ENCODE results near the gene DEFB131A.
"Not testable (repeated sequence)": the region's sequence is repeated elsewhere in the genome, so short reads cannot be mapped to it uniquely, and the experiment has no call there.

The DEFB131A gene

DNA sequence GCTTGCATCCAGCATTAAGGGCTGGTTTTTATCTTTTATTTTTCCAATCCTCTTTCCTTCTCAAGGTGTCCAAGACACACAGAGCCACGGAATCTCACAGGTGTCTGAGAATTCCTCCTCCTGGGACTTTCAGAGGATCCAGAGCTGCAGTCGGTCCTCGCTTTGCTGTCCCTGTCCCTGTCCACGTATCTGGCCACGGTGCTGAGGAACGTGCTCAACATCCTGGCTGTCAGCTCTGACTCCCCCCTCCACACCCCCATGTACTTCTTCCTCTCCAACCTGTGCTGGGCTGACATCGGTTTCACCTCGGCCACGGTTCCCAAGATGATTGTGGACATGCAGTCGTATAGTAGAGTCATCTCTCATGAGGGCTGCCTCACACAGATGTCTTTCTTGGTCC is 39.5 kb downstream of the DEFB131A start:
- H3K4me3 Mint-ChIP-seq; H3K36me3 Mint-ChIP-seq (ENCODE audit: low read depth); H3K9me3 Mint-ChIP-seq; H3K27ac Mint-ChIP-seq; H3K4me1 Mint-ChIP-seq (ENCODE audit: low read depth); H3K27me3 Mint-ChIP-seq: not testable (repeated sequence)

GRCh38 chr4:9486880-9487279 is 42.7 kb downstream of the DEFB131A start:
- H3K27me3 Mint-ChIP-seq; H3K4me3 Mint-ChIP-seq; H3K27ac Mint-ChIP-seq; H3K4me1 Mint-ChIP-seq (ENCODE audit: low read depth); H3K9me3 Mint-ChIP-seq; H3K36me3 Mint-ChIP-seq (ENCODE audit: low read depth): not testable (repeated sequence)

GRCh38 chr4:9488796-9489195 is 44.6 kb downstream of the DEFB131A start:
- not testable (repeated sequence) for H3K27ac Mint-ChIP-seq; H3K4me1 Mint-ChIP-seq (ENCODE audit: low read depth); H3K36me3 Mint-ChIP-seq (ENCODE audit: low read depth); H3K4me3 Mint-ChIP-seq; H3K27me3 Mint-ChIP-seq; H3K9me3 Mint-ChIP-seq

- not testable (repeated sequence) for H3K4me3 Mint-ChIP-seq; H3K36me3 Mint-ChIP-seq (ENCODE audit: low read depth); H3K9me3 Mint-ChIP-seq; H3K4me1 Mint-ChIP-seq (ENCODE audit: low read depth); H3K27me3 Mint-ChIP-seq; H3K27ac Mint-ChIP-seq
These were observed 46.3 kb downstream of the DEFB131A start for GRCh38 chr4:9490496-9490895.

DNA sequence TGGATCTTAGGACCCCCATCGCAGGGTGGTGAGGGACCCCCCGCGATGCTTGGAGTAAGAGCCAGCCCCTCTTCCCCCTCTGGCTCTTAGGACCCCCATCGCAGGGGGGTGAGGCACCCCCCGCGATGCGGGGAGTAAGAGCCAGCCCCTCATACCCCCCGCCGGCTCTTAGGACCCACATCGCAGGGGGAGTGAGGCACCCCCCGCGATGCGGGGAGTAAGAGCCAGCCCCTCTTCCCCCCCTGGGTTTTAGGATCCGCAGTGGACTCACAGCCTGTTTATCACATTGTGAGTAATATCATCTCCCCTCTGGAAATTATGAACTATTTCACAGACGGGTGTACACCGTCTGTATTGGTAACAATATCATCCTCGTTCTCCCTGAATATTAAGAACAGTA is 46.8 kb downstream of the DEFB131A start:
- not testable (repeated sequence) for H3K27ac Mint-ChIP-seq; H3K36me3 Mint-ChIP-seq (ENCODE audit: low read depth); H3K27me3 Mint-ChIP-seq; H3K4me1 Mint-ChIP-seq (ENCODE audit: low read depth); H3K4me3 Mint-ChIP-seq; H3K9me3 Mint-ChIP-seq

DNA sequence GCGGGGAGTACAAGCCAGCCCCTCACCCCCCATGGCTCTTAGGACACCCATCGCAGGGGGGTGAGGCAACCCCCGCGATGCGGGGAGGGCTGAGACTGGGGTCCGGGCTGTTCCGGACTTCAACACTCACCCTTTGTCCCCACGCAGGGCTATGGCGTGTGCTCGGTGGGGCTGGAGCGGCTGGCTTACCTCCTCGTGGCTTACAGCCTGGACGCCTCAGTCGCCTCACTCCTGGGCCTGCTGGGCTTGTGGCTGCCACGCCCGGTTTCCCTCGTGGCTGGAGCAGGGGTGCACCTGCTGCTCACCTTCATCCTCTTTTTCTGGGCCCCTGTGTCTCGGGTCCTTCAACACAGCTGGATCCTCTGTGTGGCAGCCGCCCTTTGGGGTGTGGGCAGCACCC is 49.4 kb downstream of the DEFB131A start:
- not testable (repeated sequence) for H3K4me3 Mint-ChIP-seq; H3K27me3 Mint-ChIP-seq; H3K36me3 Mint-ChIP-seq (ENCODE audit: low read depth); H3K9me3 Mint-ChIP-seq; H3K27ac Mint-ChIP-seq; H3K4me1 Mint-ChIP-seq (ENCODE audit: low read depth)

GRCh38 chr4:9494256-9495035 is 50.2 kb downstream of the DEFB131A start:
- H3K4me1 Mint-ChIP-seq (ENCODE audit: low read depth); H3K9me3 Mint-ChIP-seq; H3K27ac Mint-ChIP-seq; H3K36me3 Mint-ChIP-seq (ENCODE audit: low read depth); H3K4me3 Mint-ChIP-seq: not testable (repeated sequence)
- peaks cover 11% of the 10 kb centered on the region for H3K27me3 Mint-ChIP-seq

GRCh38 chr4:9495443-9495842 is 51.2 kb downstream of the DEFB131A start:
- not testable (repeated sequence) for H3K27ac Mint-ChIP-seq; H3K36me3 Mint-ChIP-seq (ENCODE audit: low read depth); H3K4me3 Mint-ChIP-seq; H3K9me3 Mint-ChIP-seq; H3K4me1 Mint-ChIP-seq (ENCODE audit: low read depth)
- H3K27me3 Mint-ChIP-seq, result peaks cover 14% of the 10 kb centered on the region

DNA sequence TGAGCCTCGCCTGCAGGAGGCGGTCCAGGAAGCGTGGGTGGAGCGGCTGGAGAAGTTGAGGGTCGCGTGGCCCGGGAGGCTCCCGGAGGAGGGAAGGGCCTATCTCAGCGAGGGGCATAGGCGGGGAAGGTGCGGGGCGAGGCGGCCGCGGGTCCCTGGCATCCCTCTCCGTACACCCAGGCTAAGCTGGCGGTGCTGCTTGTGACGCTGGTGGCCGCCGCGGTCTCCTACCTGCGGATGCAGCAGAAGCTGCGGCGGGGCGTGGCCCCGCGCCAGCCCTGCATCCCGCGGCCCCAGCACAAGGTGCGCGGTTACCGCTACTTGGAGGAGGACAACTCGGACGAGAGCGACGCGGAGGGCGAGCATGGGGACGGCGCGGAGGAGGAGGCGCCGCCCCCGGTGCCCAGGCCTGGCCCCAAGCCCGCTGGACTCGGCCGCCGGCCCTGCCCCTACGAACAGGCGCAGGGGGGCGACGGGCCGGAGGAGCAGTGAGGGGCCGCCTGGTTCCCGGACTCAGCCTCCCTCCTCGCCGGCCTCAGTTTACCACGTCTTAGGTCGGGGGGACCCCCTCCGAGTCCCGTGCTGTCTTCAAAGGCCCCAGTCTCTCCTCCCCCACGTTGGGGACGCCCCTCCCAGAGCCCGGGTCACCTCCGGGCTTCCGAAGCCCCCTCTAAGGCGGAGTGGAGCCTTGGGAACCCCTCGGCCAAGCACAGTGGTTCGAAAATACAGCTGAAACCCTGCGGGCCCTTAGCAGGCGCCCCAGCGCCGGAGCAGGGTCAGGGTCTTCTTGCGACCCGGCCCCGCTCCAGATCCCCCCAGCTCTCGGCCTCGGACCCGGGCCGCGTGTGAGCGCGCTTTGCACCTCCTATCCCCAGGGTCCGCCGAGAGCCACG is 53.6 kb downstream of the DEFB131A start:
- H3K4me3 Mint-ChIP-seq, result not testable (repeated sequence)

GRCh38 chr4:9498468-9499040 is 54.3 kb downstream of the DEFB131A start:
- not testable (repeated sequence) for H3K4me3 Mint-ChIP-seq; H3K4me1 Mint-ChIP-seq (ENCODE audit: low read depth); H3K27ac Mint-ChIP-seq; H3K36me3 Mint-ChIP-seq (ENCODE audit: low read depth); H3K9me3 Mint-ChIP-seq
- H3K27me3 Mint-ChIP-seq, result peaks cover 12% of the 10 kb centered on the region

More for the DNA sequence above, 53.6 kb downstream of the DEFB131A start:
- not testable (repeated sequence) for H3K36me3 Mint-ChIP-seq (ENCODE audit: low read depth); H3K9me3 Mint-ChIP-seq; H3K4me1 Mint-ChIP-seq (ENCODE audit: low read depth); H3K27ac Mint-ChIP-seq
- H3K27me3 Mint-ChIP-seq, result peaks cover 12% of the 10 kb centered on the region

- not testable (repeated sequence) for H3K27me3 Mint-ChIP-seq; H3K4me1 Mint-ChIP-seq (ENCODE audit: low read depth); H3K27ac Mint-ChIP-seq; H3K36me3 Mint-ChIP-seq (ENCODE audit: low read depth); H3K9me3 Mint-ChIP-seq; H3K4me3 Mint-ChIP-seq
These were observed 55.8 kb downstream of the DEFB131A start for GRCh38 chr4:9499974-9500487.

Measured in stimulated activated naive CD8-positive, alpha-beta T cell treated with anti-CD3 and anti-CD28 coated beads, Interleukin-15, Interleukin-2, amounts not matched to agents 100 ng/mL and 50 ng/mL, for 24 hours (primary cell).